Measurements from ENCODE around the gene IFT20.
A peak's percentile ranks its signal among the peaks of the same experiment; 100 is the strongest.

Gene IFT20

DNA sequence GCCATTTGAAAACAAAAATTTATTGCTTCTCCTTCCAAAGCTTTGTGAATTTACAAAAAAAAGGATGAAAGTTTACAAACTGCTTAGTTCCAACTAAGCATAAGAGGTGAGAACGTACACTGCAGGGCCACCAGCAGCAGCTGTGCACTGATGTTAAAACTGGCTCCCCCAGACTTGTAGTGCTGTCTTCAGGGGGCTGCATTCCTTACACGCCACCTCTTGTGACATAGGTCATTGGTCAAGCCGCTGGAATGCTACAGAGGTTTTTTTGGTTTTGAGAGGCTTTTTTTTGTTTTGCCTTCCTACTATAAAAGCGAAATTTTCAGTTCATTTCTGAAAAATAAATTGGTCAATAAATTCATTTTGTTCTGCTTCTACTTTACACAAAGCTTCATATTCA, 6.9 kb downstream of the IFT20 start:
- DNase-seq, result no peak
- in situ Hi-C loops (cut with HindIII; ENCODE audit: low pct_ligation_motif_present, low sequenced_read_pairs), result no loop called here
- TF ChIP-seq, protein P1, sequence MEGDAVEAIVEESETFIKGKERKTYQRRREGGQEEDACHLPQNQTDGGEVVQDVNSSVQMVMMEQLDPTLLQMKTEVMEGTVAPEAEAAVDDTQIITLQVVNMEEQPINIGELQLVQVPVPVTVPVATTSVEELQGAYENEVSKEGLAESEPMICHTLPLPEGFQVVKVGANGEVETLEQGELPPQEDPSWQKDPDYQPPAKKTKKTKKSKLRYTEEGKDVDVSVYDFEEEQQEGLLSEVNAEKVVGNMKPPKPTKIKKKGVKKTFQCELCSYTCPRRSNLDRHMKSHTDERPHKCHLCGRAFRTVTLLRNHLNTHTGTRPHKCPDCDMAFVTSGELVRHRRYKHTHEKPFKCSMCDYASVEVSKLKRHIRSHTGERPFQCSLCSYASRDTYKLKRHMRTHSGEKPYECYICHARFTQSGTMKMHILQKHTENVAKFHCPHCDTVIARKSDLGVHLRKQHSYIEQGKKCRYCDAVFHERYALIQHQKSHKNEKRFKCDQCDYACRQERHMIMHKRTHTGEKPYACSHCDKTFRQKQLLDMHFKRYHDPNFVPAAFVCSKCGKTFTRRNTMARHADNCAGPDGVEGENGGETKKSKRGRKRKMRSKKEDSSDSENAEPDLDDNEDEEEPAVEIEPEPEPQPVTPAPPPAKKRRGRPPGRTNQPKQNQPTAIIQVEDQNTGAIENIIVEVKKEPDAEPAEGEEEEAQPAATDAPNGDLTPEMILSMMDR (IDR thresholded peaks at IDR 0.05; ENCODE audit: low read depth, low read length, missing control alignments), result no peak
- H3K27me3 ChIP-seq (replicated peaks), result no peaks in the 10 kb centered on the region
- H3K27ac ChIP-seq, result no peak overlapping the region
- no peak overlapping the region for H3K4me3 ChIP-seq (ENCODE audit: low read depth, low read length)
- H3K36me3 ChIP-seq (replicated peaks), result peaks cover 11% of the 10 kb centered on the region

DNA sequence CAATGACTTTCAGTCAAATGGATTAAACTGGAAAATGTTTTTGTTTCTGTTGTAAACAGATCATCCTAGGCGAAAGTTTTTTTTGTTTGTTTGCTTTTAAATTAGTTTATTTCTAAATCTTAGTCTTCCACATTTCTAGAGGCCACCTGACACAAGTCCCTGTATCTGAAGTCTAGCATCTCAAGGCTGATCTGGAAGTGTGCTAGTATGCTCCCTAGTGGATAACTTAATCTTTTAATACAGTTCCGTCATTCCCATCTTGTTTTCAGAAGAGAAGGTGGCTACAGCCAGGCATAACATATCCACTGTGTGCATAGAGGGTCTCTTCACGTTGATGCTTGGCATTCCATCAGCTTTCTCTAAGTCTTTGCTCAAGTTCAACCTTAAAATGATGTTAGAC, 7.6 kb downstream of the IFT20 start:
- H3K27ac ChIP-seq, result no peak overlapping the region
- no peaks in the 10 kb centered on the region for H3K27me3 ChIP-seq (replicated peaks)
- peaks cover 11% of the 10 kb centered on the region for H3K36me3 ChIP-seq (replicated peaks)
- in situ Hi-C loops (cut with HindIII; ENCODE audit: low pct_ligation_motif_present, low sequenced_read_pairs), result no loop called here
- no peak overlapping the region for H3K4me3 ChIP-seq (ENCODE audit: low read depth, low read length)
- DNase-seq, result no peak
- TF ChIP-seq, protein P1 (IDR thresholded peaks at IDR 0.05; ENCODE audit: low read depth, low read length, missing control alignments), result peak; percentile 35

DNA sequence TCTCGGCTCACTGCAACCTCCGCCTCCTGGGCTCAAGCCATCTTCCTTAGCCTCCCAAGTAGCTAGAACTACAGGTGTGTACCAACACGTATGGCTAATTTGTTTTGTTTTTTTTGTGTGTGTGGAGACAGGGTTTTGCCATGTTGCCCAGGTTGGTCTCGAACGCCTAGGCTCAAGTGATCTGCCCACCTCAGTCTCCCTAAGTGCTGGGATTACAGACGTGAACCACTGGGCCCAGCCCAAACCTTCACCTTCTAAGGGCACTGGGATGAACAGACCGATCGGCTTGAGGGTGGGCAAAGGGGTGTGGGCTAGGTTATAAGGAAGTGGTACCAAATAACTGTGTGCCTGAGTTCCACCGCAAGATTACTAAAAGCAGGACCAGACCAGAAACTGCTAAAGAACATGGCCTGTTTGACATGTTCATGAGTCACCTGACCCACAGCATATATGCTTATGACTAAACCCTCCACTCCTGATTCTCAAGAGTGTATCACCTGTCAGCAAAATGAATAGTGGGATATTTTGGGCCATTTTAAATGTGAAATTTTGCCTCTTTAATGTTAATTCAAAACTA, 8.2 kb downstream of the IFT20 start:
- H3K27ac ChIP-seq, result no peak overlapping the region
- TF ChIP-seq, protein P1 (IDR thresholded peaks at IDR 0.05; ENCODE audit: low read depth, low read length, missing control alignments), result no peak
- H3K4me3 ChIP-seq (ENCODE audit: low read depth, low read length), result no peak overlapping the region
- H3K36me3 ChIP-seq (replicated peaks), result peaks cover 11% of the 10 kb centered on the region
- no peak for DNase-seq
- in situ Hi-C loops (cut with HindIII; ENCODE audit: low pct_ligation_motif_present, low sequenced_read_pairs), result no loop called here
- no peaks in the 10 kb centered on the region for H3K27me3 ChIP-seq (replicated peaks)

DNA sequence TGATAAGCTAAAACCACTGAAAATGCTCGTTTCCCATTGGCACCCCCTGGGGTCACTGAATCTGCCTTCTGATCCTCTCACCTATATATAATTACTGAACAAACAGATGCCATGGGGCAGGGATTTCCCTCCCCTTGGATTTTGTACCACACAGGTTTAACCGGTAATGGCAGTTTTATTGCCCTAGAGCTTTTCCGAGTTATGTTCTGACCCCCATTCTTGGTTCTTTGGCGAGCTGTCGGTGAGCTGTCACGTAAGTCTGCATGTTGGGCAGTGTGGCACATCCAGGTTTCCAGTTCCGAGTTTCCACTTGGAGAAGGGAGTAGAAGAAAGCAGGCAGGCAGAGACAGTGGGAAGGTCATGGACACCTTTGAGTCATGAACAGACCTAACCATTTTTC, 9.2 kb downstream of the IFT20 start:
- Histone ChIP-seq H3K36me3 (replicated peaks) (peaks cover 8% of the 10 kb centered on the region), H3K4me3 (ENCODE audit: low read depth, low read length) (no peak overlapping the region), H3K27ac (no peak overlapping the region), H3K27me3 (replicated peaks) (no peaks in the 10 kb centered on the region)
- TF ChIP-seq, protein P1 (IDR thresholded peaks at IDR 0.05; ENCODE audit: low read depth, low read length, missing control alignments), result no peak
- in situ Hi-C loops (cut with HindIII; ENCODE audit: low pct_ligation_motif_present, low sequenced_read_pairs), result no loop called here
- DNase-seq, result no peak

DNA sequence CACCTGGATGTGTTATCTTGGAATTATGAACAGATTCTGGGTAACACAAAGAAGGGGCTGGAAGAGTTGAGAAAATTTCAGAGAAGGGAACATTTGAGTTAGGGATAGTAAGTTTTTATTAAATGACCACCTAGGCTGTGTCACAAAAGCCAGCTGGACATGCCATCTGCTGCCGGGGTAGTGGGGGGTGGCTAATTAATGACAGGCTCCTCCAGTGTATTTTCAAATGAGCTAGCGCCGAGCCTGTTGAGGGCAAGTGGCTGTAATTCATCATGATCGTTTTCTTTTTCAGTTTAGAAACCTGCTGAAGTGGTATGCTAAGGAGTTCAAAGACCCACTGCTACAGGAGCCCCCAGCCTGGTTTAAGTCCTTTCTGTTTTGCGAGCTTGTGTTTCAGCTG, 10.1 kb downstream of the IFT20 start:
- Histone ChIP-seq H3K27ac (no peak overlapping the region), H3K4me3 (ENCODE audit: low read depth, low read length) (no peak overlapping the region), H3K36me3 (replicated peaks) (peaks cover 8% of the 10 kb centered on the region), H3K27me3 (replicated peaks) (no peaks in the 10 kb centered on the region)
- TF ChIP-seq, protein P1 (IDR thresholded peaks at IDR 0.05; ENCODE audit: low read depth, low read length, missing control alignments), result no peak
- no peak for DNase-seq
- in situ Hi-C loops (cut with HindIII; ENCODE audit: low pct_ligation_motif_present, low sequenced_read_pairs), result no loop called here

DNA sequence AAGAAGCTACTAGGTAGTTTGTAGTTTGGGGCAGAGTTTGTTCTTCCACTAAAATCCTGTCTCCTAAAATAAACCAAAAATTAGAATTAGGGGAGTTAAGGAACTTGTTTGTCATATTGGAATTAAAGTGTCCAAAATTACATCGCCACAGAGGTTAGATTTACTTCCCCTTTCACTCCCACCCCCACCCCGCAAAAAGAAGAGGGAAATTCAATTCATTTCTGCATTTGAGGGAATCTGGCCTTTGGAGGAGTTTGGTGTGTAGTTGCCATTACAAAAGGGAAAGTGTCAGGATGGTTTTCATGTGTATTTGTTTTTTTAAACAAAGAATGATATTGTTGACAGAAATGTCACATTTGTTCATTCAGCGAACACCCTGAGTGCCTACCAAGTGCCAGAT, 10.5 kb downstream of the IFT20 start:
- TF ChIP-seq, protein P1 (IDR thresholded peaks at IDR 0.05; ENCODE audit: low read depth, low read length, missing control alignments), result no peak
- Histone ChIP-seq H3K27me3 (replicated peaks) (no peaks in the 10 kb centered on the region), H3K4me3 (ENCODE audit: low read depth, low read length) (no peak overlapping the region), H3K27ac (no peak overlapping the region), H3K36me3 (replicated peaks) (peaks cover 8% of the 10 kb centered on the region)
- in situ Hi-C loops (cut with HindIII; ENCODE audit: low pct_ligation_motif_present, low sequenced_read_pairs), result no loop called here
- DNase-seq, result no peak
